Upper lobe of right lung (tissue), 1 donor: ENCODE data around the gene TOB2. TPM values are rescaled to one million over a fixed set of nuclear protein-coding genes. Genes with fewer than 3 reads are reported as not detected.
"Not testable (repeated sequence)": the region's sequence is repeated elsewhere in the genome, so short reads cannot be mapped to it uniquely, and the experiment has no call there.

ENCODE experiments used
- ATAC-seq: fragments of 200-7000 bp; cut with Tn5 transposase; one replicate; pipeline ENCODE4 v1.9.1; 2020; ENCODE audit warnings: mild to moderate bottlenecking, moderate library complexity
- DNase-seq: peaks from one replicate; pipeline ENCODE4 v3.0.0-alpha.2; 2020
- H3K27ac ChIP-seq: fragments of 200-600 bp; one replicate; pipeline ENCODE4 v1.8.0; 2022
- H3K27me3 ChIP-seq: fragments of 200-600 bp; one replicate; pipeline ENCODE4 v1.8.0; 2022; ENCODE audit warnings: mild to moderate bottlenecking
- H3K36me3 ChIP-seq: fragments of 200-600 bp; one replicate; pipeline ENCODE4 v1.8.0; 2022
- H3K4me1 ChIP-seq: fragments of 200-600 bp; one replicate; pipeline ENCODE4 v1.8.0; 2022
- H3K4me3 ChIP-seq: fragments of 200-600 bp; one replicate; pipeline ENCODE4 v1.8.0; 2022; ENCODE audit warnings: mild to moderate bottlenecking
- H3K9me3 ChIP-seq: fragments of 200-600 bp; one replicate; pipeline ENCODE4 v1.8.0; 2022
- intact Hi-C: fragments of 100-400 bp; cut with DNase I; formaldehyde crosslinking; loops from one replicate; pipeline ENCODE4 v1.11.0; 2022
- total RNA-seq: library from RNA; stranded (reverse); fragmentation: NEBNext Ultra II Directional; extraction: Animal tissue kit (Norgen Biotek cat#: 25700); gene quantifications from one replicate; pipeline ENCODE4 v1.2.1, GENCODE V29; 2021
- TF ChIP-seq, protein P1 (sequence below): fragments of 200-600 bp; IDR thresholded peaks from one replicate; pipeline ENCODE4 v1.8.0; 2022; ENCODE audit warnings: antibody characterized with exemption
- donor health status: DM: no; HTN: yes; CAD: no; lungs with severe emphysema.

TOB2 gene
- total RNA-seq, 1 donor from 2014 or later = 47.7 TPM

DNA sequence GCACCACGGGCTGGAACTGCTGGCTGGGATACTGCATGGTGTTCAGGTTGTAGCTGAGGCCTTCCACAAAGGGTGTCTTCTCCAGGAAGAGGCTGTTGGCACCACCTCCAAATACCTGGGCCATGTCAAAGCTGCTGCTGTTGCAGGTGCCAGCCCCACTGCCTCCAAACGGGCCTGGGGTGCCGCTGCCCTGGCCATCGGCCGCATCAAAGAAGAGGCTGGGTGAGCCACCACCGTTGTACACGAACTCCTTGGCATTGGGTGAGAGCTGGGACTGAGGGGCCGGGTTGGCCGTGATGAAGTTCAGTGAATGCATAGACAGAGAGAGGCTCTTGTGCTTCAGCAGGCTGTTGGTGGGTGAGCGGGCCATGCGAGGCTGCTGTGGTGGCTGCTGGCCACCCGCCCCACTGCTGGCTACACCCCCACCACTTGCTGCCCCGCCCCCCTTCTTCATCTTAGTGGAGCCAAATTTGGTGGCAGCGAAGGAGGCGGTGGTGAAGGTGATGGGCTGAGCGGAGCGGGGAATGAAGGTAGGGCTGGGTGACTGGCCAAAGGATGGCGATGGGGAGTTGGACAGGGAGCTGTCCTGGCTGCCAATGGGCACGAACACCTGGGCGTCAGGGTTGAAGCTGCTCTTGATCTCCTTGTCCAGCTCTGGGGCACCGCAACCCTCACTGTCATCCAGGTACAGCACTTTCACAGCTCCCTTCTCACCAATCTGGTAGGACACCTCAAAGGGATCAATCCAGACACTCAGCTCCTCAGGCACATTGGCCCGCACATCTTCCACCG, 10.1 kb downstream of the TOB2 start:
- intact Hi-C loops = no loop called here
- Histone ChIP-seq H3K27ac (no peak overlapping the region), H3K4me1 (peaks cover 12% of the 10 kb centered on the region), H3K4me3 (no peak overlapping the region), H3K27me3 (no peaks in the 10 kb centered on the region), H3K9me3 (no peaks in the 10 kb centered on the region), H3K36me3 (peaks cover 58% of the 10 kb centered on the region)
- TF ChIP-seq, protein P1, sequence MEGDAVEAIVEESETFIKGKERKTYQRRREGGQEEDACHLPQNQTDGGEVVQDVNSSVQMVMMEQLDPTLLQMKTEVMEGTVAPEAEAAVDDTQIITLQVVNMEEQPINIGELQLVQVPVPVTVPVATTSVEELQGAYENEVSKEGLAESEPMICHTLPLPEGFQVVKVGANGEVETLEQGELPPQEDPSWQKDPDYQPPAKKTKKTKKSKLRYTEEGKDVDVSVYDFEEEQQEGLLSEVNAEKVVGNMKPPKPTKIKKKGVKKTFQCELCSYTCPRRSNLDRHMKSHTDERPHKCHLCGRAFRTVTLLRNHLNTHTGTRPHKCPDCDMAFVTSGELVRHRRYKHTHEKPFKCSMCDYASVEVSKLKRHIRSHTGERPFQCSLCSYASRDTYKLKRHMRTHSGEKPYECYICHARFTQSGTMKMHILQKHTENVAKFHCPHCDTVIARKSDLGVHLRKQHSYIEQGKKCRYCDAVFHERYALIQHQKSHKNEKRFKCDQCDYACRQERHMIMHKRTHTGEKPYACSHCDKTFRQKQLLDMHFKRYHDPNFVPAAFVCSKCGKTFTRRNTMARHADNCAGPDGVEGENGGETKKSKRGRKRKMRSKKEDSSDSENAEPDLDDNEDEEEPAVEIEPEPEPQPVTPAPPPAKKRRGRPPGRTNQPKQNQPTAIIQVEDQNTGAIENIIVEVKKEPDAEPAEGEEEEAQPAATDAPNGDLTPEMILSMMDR = no peak
- ATAC-seq = no peak
- DNase-seq = no peak

DNA sequence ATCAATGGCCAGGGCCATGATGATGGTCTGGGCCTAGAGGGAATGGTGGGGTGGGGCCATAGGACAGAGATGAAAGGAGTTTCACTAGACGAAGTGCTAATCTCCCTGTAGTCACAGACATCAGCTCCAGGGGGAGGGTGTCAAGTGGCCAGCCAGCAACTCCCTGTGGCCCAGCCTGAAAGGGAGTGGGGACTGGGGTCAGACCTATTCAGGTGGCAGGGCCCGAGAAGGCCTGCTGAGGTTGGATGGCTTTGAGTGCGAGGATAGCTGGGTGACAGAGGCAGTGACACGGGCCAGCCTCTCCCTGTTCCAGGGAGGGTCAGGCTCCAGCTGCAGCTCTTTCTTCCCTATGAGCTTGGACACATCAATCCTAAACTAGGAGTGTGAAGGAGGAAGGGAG, 11.0 kb downstream of the TOB2 start:
- H3K36me3 ChIP-seq = peaks cover 54% of the 10 kb centered on the region

GRCh38 chr22:41434361-41435003, 12.1 kb downstream of the TOB2 start:
- peak; percentile 13 for ATAC-seq
- H3K36me3 ChIP-seq = peaks cover 51% of the 10 kb centered on the region
- H3K4me1 ChIP-seq = peaks cover 12% of the 10 kb centered on the region

More for the DNA sequence above, 11.0 kb downstream of the TOB2 start:
- H3K9me3 ChIP-seq = no peaks in the 10 kb centered on the region
- H3K4me1 ChIP-seq = peaks cover 12% of the 10 kb centered on the region
- DNase-seq (no peak), ATAC-seq (no peak)
- H3K27ac ChIP-seq = no peak overlapping the region
- TF ChIP-seq, protein P1 = no peak
- no peaks in the 10 kb centered on the region for H3K27me3 ChIP-seq
- intact Hi-C loops = no loop called here
- H3K4me3 ChIP-seq = no peak overlapping the region

GRCh38 chr22:41433480-41433879, 13.1 kb downstream of the TOB2 start:
- intact Hi-C loops, DNase-seq, H3K4me3 ChIP-seq, H3K4me1 ChIP-seq, H3K27me3 ChIP-seq, ATAC-seq, H3K9me3 ChIP-seq, H3K27ac ChIP-seq: not testable (repeated sequence)
- H3K36me3 ChIP-seq = peaks cover 52% of the 10 kb centered on the region

More at GRCh38 chr22:41434361-41435003, 12.1 kb downstream of the TOB2 start:
- intact Hi-C loops, H3K4me3 ChIP-seq, H3K9me3 ChIP-seq, DNase-seq, H3K27me3 ChIP-seq, H3K27ac ChIP-seq: not testable (repeated sequence)

DNA sequence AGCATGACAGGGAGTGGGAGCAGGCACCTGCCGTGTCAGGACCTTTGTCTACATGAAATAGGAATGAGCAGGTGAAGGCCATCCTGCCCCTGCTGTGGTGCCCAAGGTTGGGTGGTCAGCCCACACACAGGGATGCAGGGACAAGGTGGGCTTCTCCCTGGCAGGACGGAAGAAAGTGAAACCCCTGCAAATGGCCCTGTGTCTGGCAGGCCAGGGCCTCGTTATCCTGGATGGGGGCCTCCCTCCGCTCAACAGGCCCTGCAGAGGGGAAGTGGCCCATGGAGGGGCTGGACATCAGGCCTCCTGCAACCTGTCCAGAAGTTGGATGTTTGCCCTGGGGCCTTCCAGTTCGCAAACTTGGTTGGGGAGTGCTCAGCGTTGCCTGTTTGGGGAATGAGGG, 14.9 kb downstream of the TOB2 start:
- H3K9me3 ChIP-seq = no peaks in the 10 kb centered on the region
- no peak overlapping the region for H3K4me3 ChIP-seq
- H3K36me3 ChIP-seq = peaks cover 48% of the 10 kb centered on the region
- H3K4me1 ChIP-seq = peaks cover 8% of the 10 kb centered on the region
- intact Hi-C loops = no loop called here
- DNase-seq (no peak), ATAC-seq (no peak)
- H3K27me3 ChIP-seq = no peaks in the 10 kb centered on the region
- TF ChIP-seq, protein P1 = no peak
- H3K27ac ChIP-seq = no peak overlapping the region

DNA sequence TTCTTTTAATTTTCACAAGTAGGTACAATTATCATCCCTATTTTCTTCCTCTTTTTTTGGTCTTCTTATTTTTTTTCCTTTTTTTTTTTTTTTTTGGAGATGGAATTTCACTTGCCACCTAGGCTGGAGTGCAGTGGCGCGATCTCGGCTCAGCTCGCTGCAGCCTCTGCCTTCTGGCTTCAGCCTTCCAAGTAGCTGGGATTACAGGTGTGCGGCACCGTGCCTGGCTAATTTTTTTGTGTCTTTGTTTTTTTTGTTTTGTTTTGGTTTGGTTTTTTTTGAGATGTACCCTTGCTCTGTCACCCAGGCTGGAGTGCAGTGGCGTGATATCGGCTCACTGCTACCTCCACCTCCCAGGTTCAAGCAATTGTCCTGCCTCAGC, 16.7 kb downstream of the TOB2 start:
- Histone ChIP-seq H3K27me3 (no peaks in the 10 kb centered on the region), H3K9me3 (no peaks in the 10 kb centered on the region), H3K4me1 (peaks cover 4% of the 10 kb centered on the region), H3K27ac (no peak overlapping the region), H3K36me3 (peaks cover 39% of the 10 kb centered on the region), H3K4me3 (no peak overlapping the region)
- DNase-seq = no peak
- intact Hi-C loops = no loop called here
- ATAC-seq = no peak
- TF ChIP-seq, protein P1 = no peak
